NCI-H1092 treated with DMSO at 0.1 percent for 48 hours (cell line): ENCODE measurements around the gene BUB1.
"Not testable (repeated sequence)": the region's sequence is repeated elsewhere in the genome, so short reads cannot be mapped to it uniquely, and the experiment has no call there.

ENCODE experiments used
- DNase-seq: peaks from one replicate; lab custom pipeline; 2025; lab: John Stamatoyannopoulos, UW

BUB1 gene

GRCh38 chr2:110655701-110656100 lies 22.2 kb downstream of the BUB1 start:
- no peak for DNase-seq

GRCh38 chr2:110653861-110654260 lies 24.0 kb downstream of the BUB1 start:
- no peak for DNase-seq

GRCh38 chr2:110650346-110650745 lies 27.5 kb downstream of the BUB1 start:
- no peak for DNase-seq

GRCh38 chr2:110647777-110648176 lies 30.1 kb downstream of the BUB1 start:
- no peak for DNase-seq

GRCh38 chr2:110645616-110646015 lies 32.2 kb downstream of the BUB1 start:
- no peak for DNase-seq

- DNase-seq: no peak
Measured at GRCh38 chr2:110644357-110644756, 33.5 kb downstream of the BUB1 start.

GRCh38 chr2:110642360-110642759 lies 35.5 kb downstream of the BUB1 start:
- DNase-seq: no peak

- no peak for DNase-seq
Measured at GRCh38 chr2:110639972-110640371, 37.9 kb downstream of the BUB1 start.

- no peak for DNase-seq
Measured at GRCh38 chr2:110638952-110639695, 38.7 kb downstream of the BUB1 start.

GRCh38 chr2:110638004-110638403 lies 39.9 kb downstream of the BUB1 start:
- DNase-seq: no peak

- no peak for DNase-seq
Measured at GRCh38 chr2:110637093-110637492, 40.8 kb downstream of the BUB1 start.

- DNase-seq: not testable (repeated sequence)
Measured at GRCh38 chr2:110635949-110636628, 41.8 kb downstream of the BUB1 start.

GRCh38 chr2:110627348-110627747 lies 50.5 kb downstream of the BUB1 start:
- DNase-seq: not testable (repeated sequence)

GRCh38 chr2:110619326-110619939 lies 58.4 kb downstream of the BUB1 start:
- DNase-seq: not testable (repeated sequence)

- not testable (repeated sequence) for DNase-seq
Measured at GRCh38 chr2:110613927-110614326, 63.9 kb downstream of the BUB1 start.

GRCh38 chr2:110610613-110611250 lies 67.1 kb downstream of the BUB1 start:
- not testable (repeated sequence) for DNase-seq

- DNase-seq: not testable (repeated sequence)
Measured at GRCh38 chr2:110609843-110610612, 67.8 kb downstream of the BUB1 start.

- not testable (repeated sequence) for DNase-seq
Measured at GRCh38 chr2:110608788-110609502, 68.9 kb downstream of the BUB1 start.

GRCh38 chr2:110605057-110605456 lies 72.8 kb downstream of the BUB1 start:
- not testable (repeated sequence) for DNase-seq

- DNase-seq: not testable (repeated sequence)
Measured at GRCh38 chr2:110603917-110604591, 73.8 kb downstream of the BUB1 start.
